Thymus (tissue), 11 donors: ENCODE data around the gene ZMYM4. TPM values are rescaled to one million over a fixed set of nuclear protein-coding genes. Genes with fewer than 3 reads are reported as not detected.

Source experiments
- DNase-seq, 9 donors: peaks; one replicate each; pipeline ENCODE4 v3.0.0-alpha.2; 2013; ENCODE audit warnings: low spot score in 9 of 9, low read depth in 6 of 9, missing footprints in 1 of 9
- H3K27ac ChIP-seq, 2 donors: one replicate each; pipeline ENCODE4 v1.5.1; 2013; ENCODE audit warnings: control low read depth in 1 of 2, low read depth in 1 of 2, low read length in 1 of 2, mild to moderate bottlenecking in 1 of 2, moderate library complexity in 1 of 2
- H3K27me3 ChIP-seq, 2 donors: one replicate each; pipeline ENCODE4 v1.5.1; 2013; ENCODE audit warnings: low read length in 1 of 2; ENCODE audit not compliant: control insufficient read depth in 2 of 2, insufficient read depth in 1 of 2
- H3K36me3 ChIP-seq, 2 donors: one replicate each; pipeline ENCODE4 v1.5.1; 2013; ENCODE audit warnings: low read length in 1 of 2, mild to moderate bottlenecking in 1 of 2, moderate library complexity in 1 of 2; ENCODE audit not compliant: control insufficient read depth in 2 of 2, insufficient read depth in 2 of 2
- H3K4me1 ChIP-seq, 2 donors: one replicate each; pipeline ENCODE4 v1.5.1; 2013; ENCODE audit warnings: low read length in 2 of 2; ENCODE audit not compliant: control insufficient read depth in 2 of 2, insufficient read depth in 2 of 2
- H3K4me3 ChIP-seq, 2 donors: one replicate each; pipeline ENCODE4 v1.5.1; 2013; ENCODE audit warnings: low read length in 2 of 2, control low read depth in 1 of 2, mild to moderate bottlenecking in 1 of 2
- H3K9me3 ChIP-seq, 2 donors: one replicate each; pipeline ENCODE4 v1.5.1; 2013; ENCODE audit warnings: low read length in 1 of 2, mild to moderate bottlenecking in 1 of 2; ENCODE audit not compliant: control insufficient read depth in 2 of 2, insufficient read depth in 1 of 2
- WGBS: extraction: QIAGEN DNeasy Blood & Tissue Kit; methylation state at CpG from one replicate; pipeline ENCODE4 v1.1.7; 2013; 5-methylcytosine and 5-hydroxymethylcytosine counted together
- polyA plus RNA-seq: library from polyadenylated mRNA; stranded (reverse); fragments of 200-250 nt; gene quantifications from one replicate; pipeline ENCODE4 v1.2.3, GENCODE V29; 2013
- total RNA-seq: library from RNA; stranded (reverse); fragments of 120-200 nt; gene quantifications from one replicate; pipeline ENCODE4 v1.2.4, GENCODE V29; 2013
- donor health status: healthy.

Gene ZMYM4
- total and polyA plus RNA-seq, 2 donors: 17.3 to 31.6 TPM

DNA sequence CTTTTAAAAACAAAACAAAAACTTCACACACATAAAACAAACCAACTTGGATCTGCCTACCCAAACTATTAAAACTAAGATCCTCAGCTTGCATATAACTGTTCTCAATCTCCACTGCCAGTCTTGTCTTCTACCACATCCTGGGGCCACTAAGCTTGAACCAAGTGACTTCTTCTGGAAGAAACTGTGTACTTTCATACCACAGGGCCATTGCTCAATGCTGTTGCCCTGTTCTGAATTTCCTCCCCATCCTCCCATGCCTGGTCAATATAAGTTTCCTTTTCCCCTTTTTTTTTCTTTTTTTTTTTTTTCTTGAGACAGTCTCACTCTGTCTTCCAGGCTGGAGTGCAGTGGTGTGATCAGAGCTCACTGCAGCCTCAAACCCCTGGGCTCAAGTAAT, 178.8 kb downstream of the ZMYM4 start:
- H3K9me3 ChIP-seq: no peaks in the 10 kb centered on the region
- no peak overlapping the region for H3K27ac ChIP-seq
- DNase-seq: no peak
- peaks cover 0 to 7% of the 10 kb centered on the region in 2 donors for H3K4me1 ChIP-seq
- peaks cover 27 to 67% of the 10 kb centered on the region in 2 donors for H3K36me3 ChIP-seq
- no peaks in the 10 kb centered on the region for H3K27me3 ChIP-seq
- H3K4me3 ChIP-seq: no peak overlapping the region

GRCh38 chr1:35448344-35448801, 179.9 kb downstream of the ZMYM4 start:
- no peak overlapping the region for H3K4me3 ChIP-seq
- no peak for DNase-seq
- peaks cover 24 to 63% of the 10 kb centered on the region in 2 donors for H3K36me3 ChIP-seq
- H3K4me1 ChIP-seq: peaks cover 0 to 8% of the 10 kb centered on the region in 2 donors
- WGBS: 96% methylated on average over 3 of the region's 3 CpGs
- no peaks in the 10 kb centered on the region for H3K27me3 ChIP-seq
- no peaks in the 10 kb centered on the region for H3K9me3 ChIP-seq
- no peak overlapping the region for H3K27ac ChIP-seq

DNA sequence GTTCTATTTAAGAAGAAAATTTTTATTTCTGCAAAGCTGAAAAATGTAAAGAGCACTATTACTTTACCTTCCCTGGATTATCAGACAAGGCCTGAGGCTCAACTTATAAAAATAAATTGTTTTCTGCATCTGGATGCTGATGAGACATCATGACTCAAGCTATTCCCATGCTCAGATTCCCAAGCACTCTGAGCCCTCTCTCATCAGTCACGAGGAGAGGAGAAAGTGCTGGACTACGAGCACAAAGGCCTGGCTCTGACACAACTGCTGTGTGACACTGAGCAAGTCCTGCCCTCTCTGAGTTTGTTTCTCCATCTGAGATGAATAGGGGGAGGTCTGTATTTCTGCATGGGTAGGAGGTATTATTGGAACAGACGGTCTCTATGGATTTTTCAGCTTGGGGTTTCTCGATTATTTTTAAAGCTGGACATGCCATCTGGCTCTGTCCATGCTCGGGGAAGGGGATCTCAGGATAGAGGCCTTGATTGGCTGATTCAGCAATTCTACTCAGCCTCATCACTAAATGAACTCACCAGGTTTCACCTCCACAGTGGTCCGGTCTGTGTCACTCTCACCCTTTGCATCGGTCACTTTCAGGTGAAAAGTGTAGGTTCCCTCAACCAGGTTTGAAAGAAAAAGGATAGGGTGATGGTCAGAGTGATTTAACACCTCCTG, 181.0 kb downstream of the ZMYM4 start:
- WGBS: 97% methylated on average over 7 of the region's 7 CpGs
- no peak overlapping the region for H3K27ac ChIP-seq
- peaks cover 0 to 8% of the 10 kb centered on the region in 2 donors for H3K4me1 ChIP-seq

DNA sequence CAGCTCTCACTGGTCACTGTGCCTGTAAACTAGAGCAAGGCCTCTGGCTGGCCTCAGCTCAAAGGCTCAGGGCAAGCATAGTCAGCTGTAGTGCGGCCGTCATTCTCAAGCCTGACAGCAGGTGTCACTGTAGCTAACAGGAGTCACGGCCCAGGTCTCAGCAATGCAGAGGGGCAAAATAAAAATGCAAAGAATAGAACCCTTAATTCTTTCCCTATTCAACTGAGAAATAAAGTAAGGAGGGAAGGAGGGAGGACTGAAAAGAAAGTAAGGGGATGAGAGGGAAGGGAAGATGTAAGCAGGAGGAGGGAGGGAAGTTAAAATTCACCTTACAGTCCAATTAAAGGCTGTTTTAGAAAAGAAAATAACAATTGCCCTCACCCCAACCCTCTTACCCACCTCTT, 182.6 kb downstream of the ZMYM4 start:
- Histone ChIP-seq H3K9me3 (no peaks in the 10 kb centered on the region), H3K36me3 (peaks cover 30 to 63% of the 10 kb centered on the region in 2 donors), H3K27me3 (no peaks in the 10 kb centered on the region), H3K4me1 (peaks cover 0 to 8% of the 10 kb centered on the region in 2 donors), H3K27ac (no peak overlapping the region), H3K4me3 (no peak overlapping the region)
- peak; percentile 16 to 84 (median 67) for DNase-seq
- WGBS: 17% methylated on average over 3 of the region's 3 CpGs

More for the DNA sequence above, 181.0 kb downstream of the ZMYM4 start:
- Histone ChIP-seq H3K4me3 (no peak overlapping the region), H3K36me3 (peaks cover 34 to 68% of the 10 kb centered on the region in 2 donors), H3K9me3 (no peaks in the 10 kb centered on the region), H3K27me3 (no peaks in the 10 kb centered on the region)
- no peak for DNase-seq

DNA sequence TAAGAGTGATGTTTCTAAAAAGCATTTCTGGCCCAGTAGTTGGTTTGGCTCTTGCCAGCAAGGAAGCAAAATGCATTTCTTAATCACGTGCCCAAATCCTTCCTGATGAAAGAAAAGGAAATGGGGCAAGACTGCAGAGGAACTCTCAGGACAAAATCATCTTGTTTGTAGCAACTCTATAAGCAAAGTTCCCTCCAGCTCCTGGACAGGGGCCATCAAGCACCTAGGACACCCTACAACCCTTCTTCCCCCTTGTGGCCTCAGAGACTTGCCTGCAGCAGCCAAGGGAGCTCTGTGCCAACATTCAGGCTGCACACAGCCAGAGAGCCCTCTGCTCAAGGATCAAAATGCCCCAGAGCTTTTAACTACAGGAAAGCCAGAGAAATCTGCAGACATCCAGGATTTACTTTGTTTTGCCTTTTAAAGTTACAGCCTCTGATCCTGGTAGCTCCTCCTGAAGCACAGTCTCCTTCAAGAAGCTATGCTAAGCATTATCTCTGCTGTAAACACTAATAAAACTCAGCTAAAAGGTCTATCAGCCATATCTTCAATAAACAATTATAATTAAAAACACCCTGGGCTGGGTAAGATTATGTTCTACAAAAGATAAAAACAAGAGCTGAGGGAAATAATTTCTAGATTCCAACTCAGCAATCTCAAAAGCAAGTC, 183.7 kb downstream of the ZMYM4 start:
- no peak overlapping the region for H3K4me3 ChIP-seq
- DNase-seq: peak in 1 of 9 donors; percentile 21
- peak overlapping the region; percentile 3 to 64 for H3K27ac ChIP-seq
- no peaks in the 10 kb centered on the region for H3K9me3 ChIP-seq
- no peaks in the 10 kb centered on the region for H3K27me3 ChIP-seq
- H3K36me3 ChIP-seq: peaks cover 30 to 58% of the 10 kb centered on the region in 2 donors
- 54% methylated on average over 1 of the region's 1 CpG for WGBS
- H3K4me1 ChIP-seq: peaks cover 0 to 8% of the 10 kb centered on the region in 2 donors

GRCh38 chr1:35453031-35453430, 184.5 kb downstream of the ZMYM4 start:
- Histone ChIP-seq H3K9me3 (no peaks in the 10 kb centered on the region), H3K27ac (no peak overlapping the region), H3K27me3 (no peaks in the 10 kb centered on the region), H3K4me1 (peaks cover 0 to 8% of the 10 kb centered on the region in 2 donors), H3K36me3 (peaks cover 30 to 52% of the 10 kb centered on the region in 2 donors), H3K4me3 (no peak overlapping the region)
- no peak for DNase-seq
- 98% methylated on average over 2 of the region's 2 CpGs for WGBS

DNA sequence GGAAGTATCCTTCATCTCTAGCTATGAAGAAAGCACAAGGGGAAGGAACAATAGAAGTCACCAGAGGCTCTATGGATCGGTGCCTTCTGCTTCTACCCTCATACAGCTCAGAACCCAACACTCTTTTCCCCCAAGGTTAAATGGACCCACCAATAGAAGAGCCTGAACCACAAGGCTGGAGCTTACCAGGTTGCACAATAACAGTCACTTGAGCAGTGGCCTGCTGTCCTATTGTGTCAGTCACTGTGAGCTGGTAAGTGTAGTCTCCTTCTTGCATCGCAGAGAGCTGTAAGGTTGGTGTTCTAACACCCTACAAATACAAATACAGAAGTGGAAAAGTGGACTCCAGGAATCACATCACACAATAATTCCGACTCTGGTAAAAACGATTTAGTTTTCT, 185.7 kb downstream of the ZMYM4 start:
- Histone ChIP-seq H3K27me3 (no peaks in the 10 kb centered on the region), H3K4me1 (peaks cover 0 to 8% of the 10 kb centered on the region in 2 donors), H3K36me3 (peaks cover 30 to 41% of the 10 kb centered on the region in 2 donors), H3K4me3 (no peak overlapping the region), H3K27ac (no peak overlapping the region), H3K9me3 (no peaks in the 10 kb centered on the region)
- 98% methylated on average over 4 of the region's 4 CpGs for WGBS
- DNase-seq: no peak

DNA sequence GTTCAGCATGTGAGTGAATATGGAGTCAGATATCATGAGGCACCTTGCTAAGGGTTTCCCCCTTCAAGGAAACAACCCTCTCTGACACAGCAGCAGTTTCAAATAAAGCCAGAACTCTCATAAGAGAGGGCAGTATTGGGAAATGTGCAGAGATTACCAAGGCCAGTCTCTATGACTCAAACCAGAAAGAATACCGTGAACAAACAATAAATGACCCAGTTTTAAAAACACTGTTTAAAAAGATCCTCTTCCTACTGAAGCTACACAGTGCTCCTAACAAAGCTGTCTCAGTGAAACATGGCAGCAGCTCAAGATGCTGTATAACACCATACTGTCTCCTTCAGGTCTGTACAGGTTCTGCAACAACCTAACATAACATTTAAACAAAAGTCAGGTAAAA, 186.1 kb downstream of the ZMYM4 start:
- Histone ChIP-seq H3K4me1 (peaks cover 0 to 8% of the 10 kb centered on the region in 2 donors), H3K27ac (no peak overlapping the region), H3K4me3 (no peak overlapping the region), H3K9me3 (no peaks in the 10 kb centered on the region), H3K27me3 (no peaks in the 10 kb centered on the region), H3K36me3 (peaks cover 27 to 36% of the 10 kb centered on the region in 2 donors)
- no peak for DNase-seq
- WGBS: 99% methylated on average over 1 of the region's 1 CpG

GRCh38 chr1:35460796-35461195, 192.3 kb downstream of the ZMYM4 start:
- no peaks in the 10 kb centered on the region for H3K27me3 ChIP-seq
- WGBS: 99% methylated on average over 2 of the region's 2 CpGs
- no peak overlapping the region for H3K4me3 ChIP-seq
- H3K4me1 ChIP-seq: no peaks in the 10 kb centered on the region
- no peak overlapping the region for H3K27ac ChIP-seq
- H3K9me3 ChIP-seq: peaks cover 0 to 10% of the 10 kb centered on the region in 2 donors
- DNase-seq: no peak
- peaks cover 21 to 36% of the 10 kb centered on the region in 2 donors for H3K36me3 ChIP-seq
